Activated CD8-positive, alpha-beta memory T cell treated with anti-CD3 and anti-CD28 coated beads, Interleukin-2, amount 50 U/mL, for 24 hours (primary cell): ENCODE data around the gene TMEM117.
"Not testable (repeated sequence)": the region's sequence is repeated elsewhere in the genome, so short reads cannot be mapped to it uniquely, and the experiment has no call there.

Source experiments
- DNase-seq: peaks from one replicate; pipeline ENCODE4 v3.0.0-alpha.2; 2020; ENCODE audit errors: extremely low read depth

Gene TMEM117

DNA sequence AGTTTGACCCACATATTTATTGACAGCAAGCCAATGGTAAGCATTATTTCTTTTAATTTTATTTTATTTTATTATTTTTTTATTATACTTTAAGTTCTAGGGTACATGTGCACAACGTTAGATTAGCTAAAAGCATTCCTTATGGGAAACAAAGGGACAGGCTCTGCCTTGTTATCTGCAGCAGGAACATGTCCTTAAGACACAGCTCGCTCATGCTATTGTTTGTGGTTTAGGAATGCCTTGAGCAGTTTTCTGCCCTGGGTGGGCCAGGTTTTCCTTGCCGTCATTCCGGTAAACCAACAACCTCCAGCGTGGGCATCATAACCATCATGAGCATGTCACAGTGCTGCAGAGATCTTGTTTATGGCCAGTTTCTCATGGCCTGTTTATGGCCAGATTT lies 370.2 kb downstream of the TMEM117 start:
- DNase-seq: no peak

DNA sequence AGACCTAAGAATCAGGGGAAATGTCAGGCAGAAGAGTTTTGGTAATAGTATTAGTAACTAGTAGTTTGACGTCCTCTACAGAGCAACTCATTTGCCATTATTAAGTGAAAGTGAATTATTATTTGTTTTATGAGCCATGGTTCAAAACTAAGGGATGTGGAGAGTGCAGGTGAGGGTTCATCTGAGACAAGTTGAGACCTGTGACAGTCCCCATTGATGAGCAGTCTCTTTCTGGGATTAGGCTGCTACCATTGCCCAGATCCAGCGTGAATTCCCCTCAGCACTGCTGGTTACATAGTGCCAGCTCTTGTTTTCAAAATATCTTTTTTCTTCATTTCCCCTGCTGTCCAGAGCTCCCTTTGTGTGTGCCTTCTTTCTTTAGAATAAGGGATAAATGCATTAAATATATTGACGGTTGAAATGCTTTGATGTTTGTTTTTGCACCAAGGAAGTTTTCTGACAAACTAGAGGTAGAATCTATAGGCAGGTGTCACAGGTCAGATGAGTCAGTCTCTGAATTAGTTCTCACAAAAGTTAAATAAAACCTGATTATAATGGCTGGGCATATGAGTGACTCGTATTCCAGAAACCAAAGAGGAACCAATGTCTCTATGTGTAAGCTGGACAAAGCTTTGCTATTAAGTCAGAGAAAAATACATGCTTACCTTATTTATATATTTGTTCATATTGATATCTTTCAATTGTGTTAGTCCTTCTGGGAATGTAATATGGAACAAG lies 381.4 kb downstream of the TMEM117 start:
- DNase-seq: no peak

DNA sequence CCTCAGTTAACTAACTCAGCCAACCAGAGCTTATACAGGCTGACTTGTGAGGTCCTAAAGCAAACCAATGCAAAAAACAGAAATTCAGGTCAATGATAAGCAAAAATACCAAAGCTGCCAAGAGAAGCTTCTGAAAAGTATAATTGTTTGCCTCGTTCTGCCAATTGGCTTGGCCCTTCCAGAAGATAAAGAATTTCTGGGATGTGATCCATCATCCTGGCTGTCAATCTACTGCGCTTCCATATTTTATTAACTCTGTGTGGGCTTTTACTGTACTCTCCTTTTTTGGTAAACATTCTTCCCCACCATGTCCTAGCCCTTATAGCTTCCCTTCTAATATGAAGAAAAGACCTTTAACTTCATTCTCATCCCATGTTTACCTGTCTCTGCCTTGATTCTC lies 387.9 kb downstream of the TMEM117 start:
- DNase-seq: no peak

DNA sequence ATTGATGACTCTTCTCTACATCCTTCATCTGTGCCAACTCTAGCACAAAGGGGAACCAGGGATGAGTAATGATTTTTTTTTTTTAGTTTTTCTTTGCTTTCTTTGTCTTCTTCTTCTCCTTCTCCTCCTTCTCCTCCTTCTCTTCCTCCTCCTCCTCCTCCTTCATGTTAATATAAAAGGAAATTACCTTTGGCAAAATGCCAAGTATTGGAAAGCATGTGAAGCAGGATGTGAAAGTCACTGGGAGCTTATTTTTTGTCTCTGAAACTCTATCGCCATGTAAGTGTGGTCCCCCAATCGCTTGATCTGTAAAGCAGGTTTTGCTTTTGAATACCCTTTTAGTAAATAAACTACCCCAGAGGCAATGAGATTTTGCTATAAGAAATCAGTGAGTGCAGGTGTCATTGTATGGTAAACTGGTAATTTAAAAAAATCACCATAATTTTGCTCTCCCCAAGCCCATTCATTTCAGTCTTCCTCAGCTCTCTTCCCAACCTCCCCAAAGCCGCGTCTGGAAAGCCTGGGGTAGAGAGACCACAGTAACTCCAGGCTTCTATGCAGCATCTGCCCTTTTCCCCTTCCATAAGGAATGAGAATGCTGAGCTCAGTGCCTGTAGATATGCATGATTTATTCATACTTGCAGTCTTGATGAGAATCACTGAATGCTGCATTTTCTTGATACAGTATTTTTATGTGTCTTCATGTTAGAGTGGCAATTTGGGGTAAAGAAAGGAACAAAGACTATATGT lies 388.7 kb downstream of the TMEM117 start:
- DNase-seq: no peak

DNA sequence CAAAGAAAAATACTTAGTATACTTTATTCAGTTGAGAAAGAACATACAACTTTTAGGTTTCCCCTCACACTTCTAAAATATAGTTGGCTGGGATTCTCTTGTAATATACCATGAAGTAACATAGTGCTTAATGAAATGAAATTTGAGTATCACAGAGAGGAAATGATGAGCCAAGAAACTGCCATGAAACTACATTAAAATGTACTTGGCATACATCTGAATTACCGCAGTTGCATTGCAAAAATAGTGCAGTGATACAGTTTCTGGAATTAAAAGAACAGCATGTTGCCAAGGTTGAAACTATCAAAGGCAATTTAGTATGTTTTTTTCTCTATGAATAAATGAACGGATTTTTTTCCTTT lies 389.2 kb downstream of the TMEM117 start:
- no peak for DNase-seq

DNA sequence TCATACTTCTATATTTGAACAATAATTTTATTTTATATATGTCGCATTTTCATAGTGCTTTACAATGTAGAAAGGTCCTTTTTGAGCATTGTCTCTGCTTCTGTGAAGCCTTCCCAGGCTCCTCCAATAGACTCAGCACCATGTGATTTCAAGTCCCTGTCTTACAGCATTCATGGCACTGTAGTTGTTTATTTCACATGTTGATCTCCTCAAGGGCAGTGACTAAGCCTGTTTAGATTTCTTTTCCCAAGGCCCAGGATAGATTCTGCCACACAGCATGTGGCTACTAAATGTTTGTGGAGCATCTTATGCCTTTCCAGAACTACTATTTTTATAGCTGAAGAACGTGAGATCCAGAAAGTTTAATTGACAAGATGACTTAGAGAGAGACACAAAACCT lies 391.7 kb downstream of the TMEM117 start:
- DNase-seq: no peak

DNA sequence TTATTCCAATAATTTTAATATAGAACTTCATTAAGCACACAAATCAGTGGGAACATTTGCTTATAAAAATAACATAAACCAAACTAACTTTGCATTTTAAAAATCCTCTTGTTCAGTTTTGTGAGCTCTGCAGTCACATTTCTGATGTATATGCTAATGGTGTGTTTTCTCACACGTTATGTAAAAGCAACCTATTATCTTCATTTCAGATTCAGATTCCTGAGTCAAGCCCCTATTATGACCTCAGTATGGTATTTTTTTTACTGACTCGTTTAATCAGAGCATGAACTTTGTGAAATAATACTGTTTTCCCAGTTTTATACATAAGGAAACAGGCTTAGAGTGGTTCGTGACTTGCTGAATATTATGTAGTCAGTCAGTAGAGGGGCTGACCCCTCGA lies 394.0 kb downstream of the TMEM117 start:
- DNase-seq: no peak

DNA sequence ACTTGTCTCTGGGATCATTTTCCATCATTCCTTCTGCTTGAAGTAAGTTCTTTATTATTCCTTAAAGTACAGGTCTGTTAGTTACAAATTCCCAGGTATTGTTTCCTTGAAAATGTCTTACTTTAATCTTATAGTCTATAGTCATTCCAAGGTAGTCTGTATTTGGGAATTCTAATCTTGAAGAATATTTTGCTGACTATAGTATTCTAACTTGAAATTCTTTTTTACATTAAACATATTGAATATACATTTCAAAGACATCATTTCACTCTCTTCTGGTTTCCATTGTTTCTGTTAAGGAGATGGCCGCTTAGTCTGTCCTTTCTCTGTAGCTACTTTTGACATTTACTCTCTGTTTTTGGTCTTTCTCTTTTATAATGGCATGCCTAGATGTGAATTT lies 399.8 kb downstream of the TMEM117 start:
- no peak for DNase-seq

DNA sequence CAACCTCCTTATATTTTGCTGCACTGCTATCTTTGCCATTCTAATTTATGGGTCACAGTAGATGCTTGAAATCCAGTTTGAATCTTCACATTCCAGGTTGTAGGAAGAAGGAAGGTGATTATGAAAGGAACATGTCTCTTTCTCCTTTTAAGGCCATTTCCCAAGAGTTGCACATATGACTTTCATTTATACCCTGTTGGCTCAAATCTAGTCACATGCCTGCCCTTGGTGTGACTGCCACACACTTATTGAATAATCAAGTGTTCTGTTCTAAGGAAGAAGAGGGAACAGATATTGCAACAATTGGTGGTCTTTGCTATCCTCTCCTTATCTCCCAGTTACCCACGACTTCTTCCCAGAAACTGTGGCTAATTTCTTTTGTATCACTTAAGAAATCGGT lies 404.3 kb downstream of the TMEM117 start:
- no peak for DNase-seq

DNA sequence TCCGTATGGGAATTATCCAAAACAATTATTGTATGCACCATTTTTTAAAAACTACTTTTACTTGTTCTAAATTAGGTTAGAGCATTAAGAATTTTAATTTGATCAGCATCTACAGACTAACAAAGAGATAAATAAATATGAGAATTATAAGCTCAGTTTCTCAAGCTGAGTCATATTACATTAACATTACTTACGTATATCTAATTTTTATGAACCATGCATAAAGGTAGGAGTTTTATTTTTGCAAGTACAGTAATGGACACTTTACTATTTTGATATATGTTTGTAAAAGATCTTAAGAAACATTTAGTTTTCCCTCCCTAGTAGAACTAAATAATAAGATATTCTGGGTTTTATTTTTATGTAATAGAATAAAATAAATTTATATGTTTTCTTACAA lies 410.1 kb downstream of the TMEM117 start:
- DNase-seq: no peak

DNA sequence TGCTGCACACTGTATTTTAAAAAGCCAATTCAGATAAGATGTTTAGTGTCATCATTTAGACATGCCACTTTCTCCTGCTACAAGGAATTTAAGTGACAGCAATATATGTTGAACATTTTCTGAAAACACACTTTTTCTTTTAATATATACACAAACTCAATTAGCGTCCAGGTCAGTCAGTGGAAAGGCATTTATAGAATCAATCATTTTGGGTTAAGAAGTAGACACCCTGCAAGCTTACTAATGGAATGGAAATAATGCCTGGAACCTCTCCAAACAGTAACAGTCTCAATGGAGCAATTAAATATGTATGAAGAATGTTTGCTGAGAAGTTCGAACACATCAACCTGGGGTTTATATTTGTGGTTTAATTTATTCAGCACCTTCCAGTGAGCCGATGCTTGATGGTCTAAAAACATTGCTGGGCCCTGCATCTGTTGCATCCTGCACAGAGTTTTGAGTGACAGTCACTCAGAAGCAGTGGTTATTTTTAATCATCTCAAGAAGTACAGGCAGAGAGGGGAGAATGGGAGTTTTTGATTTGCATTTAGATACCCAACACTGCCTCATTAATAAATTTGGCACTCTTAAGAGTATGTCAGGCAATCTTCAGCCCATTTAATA lies 410.7 kb downstream of the TMEM117 start:
- no peak for DNase-seq

DNA sequence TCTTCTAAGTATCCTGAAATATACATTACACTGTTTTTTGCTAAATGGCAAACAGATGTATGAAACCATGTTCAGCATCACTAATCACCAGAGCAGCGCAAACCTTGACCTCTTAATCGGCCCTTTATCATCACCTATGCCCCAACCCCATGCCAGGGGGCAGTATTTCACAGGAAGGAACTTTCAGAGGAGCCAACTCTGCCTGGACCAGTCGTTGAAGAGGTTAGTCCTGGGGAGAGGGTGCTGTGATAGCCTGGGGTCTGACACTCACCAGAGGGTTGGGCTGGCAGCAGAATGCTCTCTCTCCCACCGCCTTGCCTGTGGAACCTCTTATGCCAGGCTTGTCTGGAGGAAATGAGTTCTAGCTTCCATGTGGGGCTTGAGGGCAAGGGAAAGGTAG lies 411.7 kb downstream of the TMEM117 start:
- DNase-seq: no peak

DNA sequence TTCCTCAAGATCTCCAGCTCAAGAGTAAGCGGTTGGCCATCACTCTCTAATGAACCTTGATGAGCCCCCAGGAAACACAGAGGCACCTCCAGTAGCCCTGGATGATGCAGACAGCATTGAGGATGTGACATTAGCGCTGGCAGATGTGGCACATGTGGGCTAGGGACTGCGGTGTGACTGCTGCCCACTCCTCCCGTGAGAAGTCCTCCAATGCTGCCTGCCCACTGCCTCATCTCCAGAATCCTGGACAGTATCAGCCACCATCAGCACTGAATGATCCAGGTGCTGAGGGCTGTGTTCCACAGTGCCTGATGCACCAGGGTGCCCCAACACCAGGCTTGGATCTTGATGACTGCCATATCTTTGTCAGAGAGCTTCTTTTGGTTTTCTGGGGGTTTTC lies 412.6 kb downstream of the TMEM117 start:
- DNase-seq: no peak

DNA sequence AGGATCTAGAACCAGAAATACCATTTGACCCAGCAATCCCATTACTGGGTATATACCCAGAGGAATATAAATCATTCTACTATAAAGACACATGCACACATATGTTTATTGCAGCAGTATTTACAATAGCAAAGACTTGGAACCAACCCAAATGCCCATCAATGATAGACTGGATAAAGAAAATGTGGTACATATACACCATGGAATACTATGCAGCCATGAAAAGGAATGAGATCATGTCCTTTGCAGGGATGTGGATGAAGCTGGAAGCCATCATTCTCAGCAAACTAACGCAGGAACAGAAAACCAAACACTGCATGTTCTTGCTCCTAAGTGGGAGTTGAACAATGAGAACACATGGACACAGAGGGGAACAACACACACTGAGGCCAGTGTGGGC lies 414.6 kb downstream of the TMEM117 start:
- not testable (repeated sequence) for DNase-seq

DNA sequence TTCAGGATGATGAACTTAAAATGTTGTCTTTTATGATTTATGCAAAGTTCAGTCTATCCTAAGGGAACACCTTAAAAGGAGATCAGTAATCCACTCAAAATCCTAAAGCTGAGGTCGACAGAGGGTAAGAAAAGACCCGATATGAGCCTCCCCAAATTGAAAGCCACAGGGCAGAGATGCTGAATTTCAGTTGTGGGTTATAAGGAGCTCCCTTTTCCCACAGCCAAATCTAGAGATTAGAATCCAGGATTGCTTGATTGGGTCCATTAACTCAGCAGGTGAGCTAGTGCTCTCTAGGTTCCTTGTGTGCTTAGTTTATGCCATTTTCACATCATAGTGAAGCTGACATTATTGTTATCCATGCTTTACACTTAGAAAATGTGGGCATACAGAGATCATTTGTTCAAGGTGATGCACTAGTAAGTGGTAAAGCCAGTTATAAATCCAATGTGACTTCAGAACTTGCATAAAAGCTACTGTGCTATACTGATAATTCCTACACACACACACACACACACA lies 417.5 kb downstream of the TMEM117 start:
- no peak for DNase-seq

DNA sequence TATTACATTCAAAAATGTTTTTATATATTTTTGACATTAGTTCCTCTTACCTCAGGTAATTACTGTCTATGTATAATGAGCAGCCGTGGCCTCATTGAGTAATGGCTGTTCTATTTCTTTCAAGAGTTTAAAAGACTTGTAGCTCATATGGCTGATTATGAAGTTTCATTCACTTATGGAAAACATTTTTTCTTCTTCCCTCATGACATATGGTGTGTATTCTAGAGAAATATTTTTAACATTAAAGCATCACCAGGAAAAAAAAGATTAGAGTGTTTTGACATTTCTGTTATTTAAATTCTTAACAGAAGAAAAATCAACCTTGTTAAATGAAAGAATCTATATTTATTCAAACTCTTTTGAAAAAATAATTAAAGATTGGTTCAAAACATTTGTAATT lies 422.4 kb downstream of the TMEM117 start:
- no peak for DNase-seq

DNA sequence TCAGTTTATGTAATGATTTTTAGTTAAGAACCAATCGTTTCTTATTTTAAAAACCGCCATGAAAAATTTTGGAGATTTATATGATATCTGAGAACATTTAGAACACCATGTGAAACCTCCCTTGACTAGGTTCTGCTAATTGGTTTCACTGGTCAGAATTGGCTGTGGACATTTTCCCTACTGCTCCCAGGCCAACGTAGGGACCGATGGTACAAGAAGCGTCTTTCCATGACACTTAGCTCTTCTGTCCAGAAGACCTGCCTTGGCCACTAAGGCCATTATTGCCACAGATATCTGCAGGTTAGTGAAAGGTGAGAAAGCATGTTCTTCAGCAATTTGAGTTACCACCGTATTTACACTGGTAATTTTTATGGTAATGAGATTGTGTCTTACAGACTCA lies 424.0 kb downstream of the TMEM117 start:
- DNase-seq: no peak

DNA sequence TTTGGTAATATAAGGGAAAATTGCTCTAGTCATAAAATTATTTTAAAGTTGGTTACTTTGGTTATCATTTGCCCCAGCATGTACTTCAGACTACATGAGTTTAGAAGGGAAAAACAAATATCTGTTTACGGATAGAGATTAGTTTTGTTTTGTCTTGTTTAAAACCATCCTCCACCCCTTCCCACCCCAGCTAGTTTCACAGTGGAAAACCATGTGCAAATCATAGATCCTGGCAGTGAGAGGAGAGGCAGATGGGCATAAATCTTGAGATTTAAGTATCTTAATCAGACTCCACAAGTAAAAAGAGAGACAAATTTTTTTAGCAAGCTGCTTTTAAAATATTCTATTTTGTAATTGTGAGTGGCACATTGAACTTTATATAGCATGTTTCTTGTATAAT lies 424.7 kb downstream of the TMEM117 start:
- DNase-seq: no peak

DNA sequence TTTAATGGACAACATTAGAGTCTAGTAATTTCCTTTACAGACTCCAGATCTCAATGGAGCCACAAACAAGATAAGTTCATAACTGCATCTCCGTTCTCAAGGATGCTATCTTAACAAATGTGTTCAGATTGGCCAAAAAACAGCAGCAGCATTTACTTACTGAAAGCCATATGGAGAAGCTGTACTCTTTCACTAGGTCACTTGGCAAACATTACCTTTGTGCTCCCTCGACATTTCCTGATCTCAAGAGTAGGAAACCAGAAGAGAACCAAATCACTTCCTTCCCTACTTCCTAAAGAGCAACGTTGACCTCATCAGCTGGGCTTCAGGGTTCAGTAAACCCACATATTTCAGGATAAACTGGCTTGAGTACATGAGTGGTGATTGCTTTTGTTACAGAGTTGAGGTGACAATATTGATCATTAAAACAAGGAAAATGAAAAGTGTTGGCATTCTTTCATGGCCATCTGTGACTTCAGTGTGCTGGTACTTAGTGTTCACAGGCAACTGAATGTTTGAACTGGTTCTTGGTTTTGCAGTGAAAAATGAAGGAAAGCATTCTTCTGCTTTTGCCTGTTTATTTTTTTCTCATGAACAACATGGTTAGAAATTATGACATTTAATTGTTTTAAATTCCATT lies 449.6 kb downstream of the TMEM117 start:
- no peak for DNase-seq

DNA sequence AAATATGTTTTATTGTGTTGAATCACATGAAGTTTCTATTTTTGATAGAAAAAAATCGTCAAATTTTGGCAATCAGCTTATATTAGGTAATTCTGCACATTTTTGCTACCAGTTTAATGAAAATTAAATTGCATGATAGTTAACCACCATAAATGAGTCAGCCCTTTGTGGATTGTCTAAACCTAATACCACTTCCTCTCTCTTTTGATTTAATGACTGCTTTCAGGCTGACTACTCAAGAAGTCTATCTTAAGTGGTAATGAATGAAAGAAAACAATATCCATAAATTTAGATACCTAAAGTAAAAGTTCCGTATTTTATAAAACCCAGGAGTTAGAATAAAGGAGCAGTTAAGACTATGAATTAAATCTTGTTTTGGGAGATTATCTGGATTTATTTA lies 450.5 kb downstream of the TMEM117 start:
- no peak for DNase-seq

DNA sequence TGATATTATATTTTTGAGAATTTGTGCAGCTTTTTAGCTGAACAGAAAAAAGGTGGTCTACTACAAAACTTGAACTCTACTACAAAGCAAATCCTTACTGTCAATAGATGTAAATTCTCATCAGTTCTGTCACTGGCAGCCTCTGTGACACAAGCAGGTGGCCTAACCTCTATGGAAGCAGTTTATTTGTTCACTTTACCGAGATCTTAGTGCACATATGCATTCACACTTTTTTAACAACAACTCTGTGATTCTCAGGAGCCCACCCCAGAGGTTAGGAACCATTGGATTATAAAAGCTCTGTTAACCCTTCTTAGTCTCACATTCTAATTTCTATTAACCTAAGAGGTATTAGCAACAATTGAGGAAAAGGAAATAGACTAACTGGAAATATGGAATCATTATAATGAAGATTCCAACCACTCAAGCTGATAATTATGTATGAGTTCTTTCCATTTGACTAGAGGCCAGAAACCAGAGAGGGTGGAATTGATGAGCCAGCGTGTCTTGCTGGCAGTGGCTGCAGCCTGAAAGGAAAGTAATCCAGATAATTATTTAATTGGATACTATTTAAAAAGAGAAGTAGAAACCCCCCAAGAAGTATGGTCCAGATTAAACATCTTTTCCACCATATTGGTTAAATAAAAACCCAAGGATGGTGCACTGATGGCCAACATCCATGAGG lies 451.1 kb downstream of the TMEM117 start:
- DNase-seq: no peak

DNA sequence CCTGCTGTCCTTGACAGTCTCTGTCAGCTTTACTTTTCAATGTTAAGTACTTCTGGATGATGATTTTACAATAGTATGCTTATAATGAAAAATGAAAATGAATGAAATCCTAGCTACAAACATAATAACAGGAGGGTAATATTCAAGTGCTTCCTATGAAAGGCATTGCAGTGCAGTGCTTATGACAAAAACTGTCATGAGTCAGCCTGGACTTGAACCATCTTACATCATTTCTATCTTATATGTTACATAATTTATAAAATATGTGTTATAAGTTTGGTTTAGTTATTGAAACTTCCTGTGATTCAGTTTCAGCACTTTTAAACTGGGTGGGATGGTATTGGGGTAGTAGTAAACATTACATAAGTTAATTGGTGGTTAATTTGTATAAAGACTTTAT lies 451.7 kb downstream of the TMEM117 start:
- no peak for DNase-seq
